Glutamatergic neuron (in vitro differentiated cells): ENCODE data around the gene NPIPB2. TPM values are rescaled to one million over a fixed set of nuclear protein-coding genes. Genes with fewer than 3 reads are reported as not detected.
"Not testable (repeated sequence)": the region's sequence is repeated elsewhere in the genome, so short reads cannot be mapped to it uniquely, and the experiment has no call there.

Experiments used
- DNase-seq: peaks from one replicate; pipeline ENCODE4 v3.0.0; 2022
- H3K27ac Mint-ChIP-seq: one replicate; pipeline ENCODE4 v1.8.0; 2020; ENCODE audit warnings: mild to moderate bottlenecking, mixed read lengths, inconsistent platforms; ENCODE audit not compliant: unreplicated experiment
- H3K27me3 Mint-ChIP-seq: one replicate; pipeline ENCODE4 v1.8.0; 2020; ENCODE audit warnings: mild to moderate bottlenecking, moderate library complexity, mixed read lengths, inconsistent platforms; ENCODE audit not compliant: unreplicated experiment
- H3K36me3 Mint-ChIP-seq: one replicate; pipeline ENCODE4 v1.8.0; 2020; ENCODE audit warnings: mild to moderate bottlenecking, mixed read lengths, inconsistent platforms; ENCODE audit not compliant: unreplicated experiment
- H3K4me1 Mint-ChIP-seq: one replicate; pipeline ENCODE4 v1.8.0; 2020; ENCODE audit warnings: mild to moderate bottlenecking, low read depth, mixed read lengths, inconsistent platforms; ENCODE audit not compliant: unreplicated experiment
- H3K4me3 Mint-ChIP-seq: one replicate; pipeline ENCODE4 v1.8.0; 2020; ENCODE audit warnings: mild to moderate bottlenecking, mixed read lengths, inconsistent platforms; ENCODE audit not compliant: unreplicated experiment
- H3K9me3 Mint-ChIP-seq: one replicate; pipeline ENCODE4 v1.8.0; 2020; ENCODE audit warnings: mild to moderate bottlenecking, moderate library complexity, mixed read lengths, inconsistent platforms; ENCODE audit not compliant: unreplicated experiment
- CTCF ChIP-seq: fragments of 200-600 bp; sonication (generic); IDR thresholded peaks from one replicate; pipeline ENCODE4 v1.5.0; 2021; ENCODE audit not compliant: partially characterized antibody, unreplicated experiment
- total RNA-seq: library from RNA; stranded (reverse); fragmentation: NEBNext Ultra II Directional; extraction: Animal tissue kit (Norgen Biotek cat#: 25700); gene quantifications from one replicate; pipeline ENCODE4 v1.2.1, GENCODE V29; 2021; ENCODE audit not compliant: unreplicated experiment

The NPIPB2 gene
- total RNA-seq, 1 donor from 2014 or later: 14.4 TPM

DNA sequence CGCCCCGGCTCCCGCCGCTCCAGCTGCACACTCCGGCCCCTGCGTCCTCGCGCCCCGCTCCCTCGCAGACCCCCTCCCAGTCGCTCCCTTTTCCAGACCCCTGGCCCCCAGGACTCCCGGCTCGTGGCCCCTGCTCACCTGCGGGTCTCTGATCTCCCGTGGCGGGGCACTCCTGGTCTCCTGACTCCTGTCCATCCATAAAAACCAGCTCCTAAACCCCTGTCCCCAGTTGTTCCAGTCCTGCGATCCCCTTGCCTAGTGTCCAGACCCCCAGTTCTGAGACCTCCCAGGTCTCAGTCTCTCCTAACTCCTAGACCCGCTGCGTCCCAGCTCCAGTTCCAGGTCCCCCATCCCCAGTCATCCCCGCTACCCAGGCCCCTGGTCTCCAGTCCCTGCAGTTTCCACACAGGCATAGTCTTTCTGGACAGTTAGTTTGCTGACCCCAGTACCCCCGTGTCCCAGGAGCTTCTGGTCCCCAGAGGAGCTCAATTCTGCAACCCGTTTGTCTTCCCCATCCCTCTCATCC, 35.1 kb upstream of the NPIPB2 start:
- no peak for DNase-seq
- Mint-ChIP-seq H3K4me1 (peaks cover 26% of the 10 kb centered on the region), H3K27ac (peak overlapping the region; percentile 79), H3K9me3 (peaks cover 8% of the 10 kb centered on the region), H3K36me3 (no peaks in the 10 kb centered on the region), H3K27me3 (peaks cover 4% of the 10 kb centered on the region), H3K4me3 (peak overlapping the region; percentile 93)
- no peak for TF ChIP-seq CTCF

DNA sequence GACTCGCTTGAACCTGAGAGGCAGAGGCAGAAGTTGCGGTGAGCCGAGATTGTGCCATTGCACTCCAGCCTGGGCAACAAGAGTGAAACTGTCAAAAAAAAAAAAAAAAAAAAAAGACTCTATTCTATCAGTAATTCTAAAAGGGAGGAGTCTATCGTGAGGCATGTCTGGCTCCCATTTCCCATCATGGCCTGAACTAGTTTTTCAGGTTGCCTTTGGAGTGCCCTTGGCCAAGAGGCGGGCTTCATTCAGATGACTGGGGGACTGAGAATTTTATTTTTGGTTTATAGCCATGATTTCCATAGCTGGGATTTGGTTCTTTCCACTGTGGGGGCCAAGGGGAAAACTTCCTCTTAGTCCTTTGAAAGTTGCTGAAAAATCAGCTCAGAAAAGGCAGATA, 31.2 kb upstream of the NPIPB2 start:
- Mint-ChIP-seq H3K27me3 (peaks cover 4% of the 10 kb centered on the region), H3K4me1 (peaks cover 8% of the 10 kb centered on the region), H3K36me3 (no peaks in the 10 kb centered on the region), H3K9me3 (peaks cover 8% of the 10 kb centered on the region), H3K4me3 (no peak overlapping the region), H3K27ac (no peak overlapping the region)
- TF ChIP-seq CTCF: no peak
- DNase-seq: no peak

- peaks cover 8% of the 10 kb centered on the region for H3K9me3 Mint-ChIP-seq
- no peak for DNase-seq
- no peak overlapping the region for H3K4me3 Mint-ChIP-seq
- H3K36me3 Mint-ChIP-seq: no peaks in the 10 kb centered on the region
- no peak for TF ChIP-seq CTCF
- peaks cover 10% of the 10 kb centered on the region for H3K4me1 Mint-ChIP-seq
- no peak overlapping the region for H3K27ac Mint-ChIP-seq
- H3K27me3 Mint-ChIP-seq: peaks cover 3% of the 10 kb centered on the region
Measured at GRCh38 chr16:11972128-11972527, 30.3 kb upstream of the NPIPB2 start.

GRCh38 chr16:11970292-11970691, 28.4 kb upstream of the NPIPB2 start:
- H3K4me3 Mint-ChIP-seq, H3K9me3 Mint-ChIP-seq, H3K4me1 Mint-ChIP-seq, H3K27me3 Mint-ChIP-seq, DNase-seq, H3K27ac Mint-ChIP-seq, H3K36me3 Mint-ChIP-seq: not testable (repeated sequence)

DNA sequence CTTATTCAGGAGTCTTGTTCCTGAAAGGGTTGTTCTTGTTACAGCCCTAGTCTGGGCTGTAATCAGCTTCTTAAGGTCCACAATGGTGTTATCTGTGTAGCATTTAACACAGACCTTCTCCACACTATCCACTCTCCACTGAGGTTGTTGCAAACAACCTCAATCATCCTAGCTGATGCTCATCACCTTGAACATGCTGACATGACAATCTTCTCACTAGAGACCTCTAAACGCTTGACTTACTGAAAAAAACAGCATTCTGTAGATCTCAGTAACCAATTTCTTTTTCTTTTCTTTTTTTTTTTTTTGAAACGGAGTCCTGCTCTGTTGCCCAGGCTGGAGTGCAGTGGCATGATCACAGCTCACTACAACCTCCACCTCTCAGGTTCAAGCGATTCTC, 26.7 kb upstream of the NPIPB2 start:
- no peaks in the 10 kb centered on the region for H3K9me3 Mint-ChIP-seq
- peaks cover 2% of the 10 kb centered on the region for H3K27me3 Mint-ChIP-seq
- peaks cover 5% of the 10 kb centered on the region for H3K4me1 Mint-ChIP-seq
- no peak for TF ChIP-seq CTCF
- H3K27ac Mint-ChIP-seq: no peak overlapping the region
- no peaks in the 10 kb centered on the region for H3K36me3 Mint-ChIP-seq
- no peak overlapping the region for H3K4me3 Mint-ChIP-seq
- DNase-seq: no peak
